Loucy (cell line): ENCODE data around the gene SLIT1.

ENCODE experiments used
- H2AFZ ChIP-seq: fragments of 200-600 bp; sonication (generic); 2 replicates; pipeline ENCODE4 v1.6.0; 2016; ENCODE audit warnings: antibody characterized with exemption, mild to moderate bottlenecking, low read length, moderate library complexity
- H3F3A ChIP-seq: fragments of 200-600 bp; 2 replicates; pipeline ENCODE4 v1.6.0; 2016; ENCODE audit warnings: antibody characterized with exemption, low read depth, mild to moderate bottlenecking
- H3K27me3 ChIP-seq: fragments of 200-600 bp; sonication (generic); 2 replicates; pipeline ENCODE4 v1.6.1; 2014; ENCODE audit warnings: low read length, mild to moderate bottlenecking; ENCODE audit not compliant: insufficient read depth, poor library complexity, severe bottlenecking
- H3K36me3 ChIP-seq: fragments of 200-600 bp; sonication (generic); 2 replicates; pipeline ENCODE4 v1.6.1; 2016; ENCODE audit warnings: low read length; ENCODE audit not compliant: insufficient read depth
- H3K4me1 ChIP-seq: fragments of 200-600 bp; sonication (generic); 2 replicates; pipeline ENCODE4 v1.5.1; 2014; ENCODE audit warnings: low read length, mild to moderate bottlenecking; ENCODE audit not compliant: insufficient read depth, poor library complexity, severe bottlenecking
- H3K4me2 ChIP-seq: fragments of 200-600 bp; sonication (generic); 2 replicates; pipeline ENCODE4 v1.6.0; 2014; ENCODE audit warnings: antibody characterized with exemption, low read length, low read depth, mild to moderate bottlenecking; ENCODE audit not compliant: poor library complexity, severe bottlenecking
- H3K4me3 ChIP-seq: fragments of 200-600 bp; sonication (generic); 2 replicates; pipeline ENCODE4 v1.5.1; 2014; ENCODE audit warnings: low read length, mild to moderate bottlenecking, mixed read lengths; ENCODE audit not compliant: poor library complexity, severe bottlenecking
- H3K79me2 ChIP-seq: fragments of 200-600 bp; sonication (generic); 2 replicates; pipeline ENCODE4 v1.6.1; 2014; ENCODE audit warnings: low read length; ENCODE audit not compliant: insufficient read depth
- H3K9ac ChIP-seq: fragments of 200-600 bp; sonication (generic); 2 replicates; pipeline ENCODE4 v1.6.0; 2014; ENCODE audit warnings: mild to moderate bottlenecking, low read depth, low read length, moderate library complexity; ENCODE audit not compliant: poor library complexity, severe bottlenecking
- H3K9me2 ChIP-seq: fragments of 200-600 bp; sonication (generic); replicated peaks from 2 replicates; pipeline ENCODE4 v1.6.1; 2016; ENCODE audit warnings: low read depth, low read length, mixed read lengths
- H3K9me3 ChIP-seq: fragments of 200-600 bp; sonication (generic); 2 replicates; pipeline ENCODE4 v1.6.1; 2014; ENCODE audit warnings: mild to moderate bottlenecking, antibody characterized with exemption, low read length, low read depth; ENCODE audit not compliant: insufficient read depth
- H4K20me1 ChIP-seq: fragments of 200-600 bp; sonication (generic); 2 replicates; pipeline ENCODE4 v1.6.0; 2014; ENCODE audit warnings: antibody characterized with exemption, low read length, mild to moderate bottlenecking; ENCODE audit not compliant: insufficient read depth, poor library complexity, severe bottlenecking
- CTCF ChIP-seq: fragments of 200-600 bp; sonication (generic); conservative IDR thresholded peaks from 2 replicates; pipeline ENCODE4 v1.5.1; 2014; ENCODE audit warnings: mild to moderate bottlenecking, antibody characterized with exemption, low read length
- EZH2phosphoT487 ChIP-seq: fragments of 200-600 bp; IDR thresholded peaks from 2 replicates; pipeline ENCODE4 v1.6.1; 2018; ENCODE audit warnings: antibody characterized with exemption, mild to moderate bottlenecking, moderate library complexity, borderline replicate concordance

The SLIT1 gene

GRCh38 chr10:97173036-97173435, 12.7 kb downstream of the SLIT1 start:
- TF ChIP-seq CTCF: no peak
- TF ChIP-seq EZH2phosphoT487: no peak

GRCh38 chr10:97171001-97171400, 14.8 kb downstream of the SLIT1 start:
- H3K4me2 ChIP-seq: no peak overlapping the region
- no peak overlapping the region for H3K4me3 ChIP-seq
- peaks cover 2% of the 10 kb centered on the region for H3K4me1 ChIP-seq
- H2AFZ ChIP-seq: no peak overlapping the region
- H4K20me1 ChIP-seq: no peaks in the 10 kb centered on the region
- no peak overlapping the region for H3K9ac ChIP-seq
- H3K36me3 ChIP-seq: no peaks in the 10 kb centered on the region
- H3K9me3 ChIP-seq: no peaks in the 10 kb centered on the region
- no peaks in the 10 kb centered on the region for H3K9me2 ChIP-seq
- TF ChIP-seq EZH2phosphoT487 (no peak), CTCF (no peak)
- H3K27me3 ChIP-seq: no peaks in the 10 kb centered on the region
- no peaks in the 10 kb centered on the region for H3F3A ChIP-seq
- H3K79me2 ChIP-seq: no peaks in the 10 kb centered on the region

More at GRCh38 chr10:97173036-97173435, 12.7 kb downstream of the SLIT1 start:
- H3K27me3 ChIP-seq: no peaks in the 10 kb centered on the region
- no peak overlapping the region for H3K9ac ChIP-seq
- H4K20me1 ChIP-seq: no peaks in the 10 kb centered on the region
- no peaks in the 10 kb centered on the region for H3K79me2 ChIP-seq
- H3K36me3 ChIP-seq: no peaks in the 10 kb centered on the region
- H2AFZ ChIP-seq: no peak overlapping the region
- H3K4me3 ChIP-seq: no peak overlapping the region
- H3K9me2 ChIP-seq: no peaks in the 10 kb centered on the region
- H3F3A ChIP-seq: no peaks in the 10 kb centered on the region
- no peak overlapping the region for H3K4me2 ChIP-seq
- H3K9me3 ChIP-seq: no peaks in the 10 kb centered on the region
- peaks cover 5% of the 10 kb centered on the region for H3K4me1 ChIP-seq

- H3F3A ChIP-seq: no peaks in the 10 kb centered on the region
Measured at GRCh38 chr10:97169911-97170693, 15.7 kb downstream of the SLIT1 start.

More at GRCh38 chr10:97169911-97170693, 15.7 kb downstream of the SLIT1 start:
- Histone ChIP-seq H3K9ac (no peak overlapping the region), H3K9me3 (no peaks in the 10 kb centered on the region), H3K79me2 (no peaks in the 10 kb centered on the region), H4K20me1 (no peaks in the 10 kb centered on the region), H2AFZ (no peak overlapping the region), H3K36me3 (no peaks in the 10 kb centered on the region), H3K4me3 (no peak overlapping the region), H3K9me2 (no peaks in the 10 kb centered on the region), H3K4me2 (no peak overlapping the region), H3K4me1 (no peaks in the 10 kb centered on the region), H3K27me3 (no peaks in the 10 kb centered on the region)
- TF ChIP-seq CTCF (no peak), EZH2phosphoT487 (no peak)
